HepG2 (cell line): ENCODE data around the gene GNL3. TPM values are rescaled to one million over a fixed set of nuclear protein-coding genes. Genes with fewer than 3 reads are reported as not detected.

Experiments used
- AHDC1 ChIP-seq: sonication (generic); formaldehyde crosslinking; IDR thresholded peaks from 2 replicates; pipeline ENCODE4 v1.5.1; 2020; ENCODE audit warnings: mild to moderate bottlenecking, missing genetic modification reagents, borderline replicate concordance
- ASH2L ChIP-seq: fragments of 300-600, 200-600 bp; sonication (generic); IDR thresholded peaks from 2 replicates; pipeline ENCODE4 v1.7.0; 2017; ENCODE audit warnings: low read depth, mild to moderate bottlenecking, moderate library complexity, mixed read lengths, low read length; ENCODE audit not compliant: insufficient read length
- DMTF1 ChIP-seq: sonication (generic); formaldehyde crosslinking; IDR thresholded peaks from 2 replicates; pipeline ENCODE4 v1.4.0; 2020; ENCODE audit warnings: mild to moderate bottlenecking, missing genetic modification reagents
- KAT8 ChIP-seq: IDR thresholded peaks from 2 replicates; pipeline ENCODE4 v1.6.1; 2016; ENCODE audit warnings: missing genetic modification reagents, missing compliant biosample characterization
- NFYB ChIP-seq: sonication (generic); formaldehyde crosslinking; IDR thresholded peaks from 2 replicates; pipeline ENCODE4 v1.4.0; 2020; ENCODE audit warnings: missing genetic modification reagents
- SOX13 ChIP-seq, 3 experiments: fragments of 450-650 bp in 1 of 3; sonication (generic) in 1 of 3; formaldehyde crosslinking in 1 of 3; IDR thresholded peaks in 2 of 3; conservative IDR thresholded peaks in 1 of 3; 2 replicates each; pipeline versions ENCODE4 v1.5.0 to v1.6.1; 2016 to 2020; ENCODE audit warnings: antibody characterized with exemption in 1 of 3, mild to moderate bottlenecking in 1 of 3, missing compliant biosample characterization in 1 of 3, missing genetic modification reagents in 1 of 3, moderate library complexity in 1 of 3
- ZNF124 ChIP-seq: sonication (generic); formaldehyde crosslinking; IDR thresholded peaks from 2 replicates; pipeline ENCODE4 v1.4.0; 2020; ENCODE audit warnings: missing genetic modification reagents
- ZNF44 ChIP-seq: sonication (generic); formaldehyde crosslinking; IDR thresholded peaks from 2 replicates; pipeline ENCODE4 v1.5.1; 2020; ENCODE audit warnings: mild to moderate bottlenecking, missing genetic modification reagents
- polyA plus RNA-seq, 8 experiments: library from polyadenylated mRNA; depleted of rRNA in 3 of 8; stranded (reverse) in 7 of 8; unstranded in 1 of 8; fragments of >200 nt; fragmentation: Illumina TruSeq in 4 of 8; extraction: Trizol in 4 of 8; gene quantifications; 2 replicates each; pipeline versions ENCODE4 v1.2.1 to v1.2.3, GENCODE V29; 2011 to 2016; ENCODE audit warnings: low read depth in 4 of 8, missing spikeins in 1 of 8, mixed read lengths in 1 of 8; ENCODE audit not compliant: insufficient read depth in 1 of 8
- total RNA-seq, 5 experiments: library from RNA; depleted of rRNA; stranded (reverse); fragments of >200 nt; fragmentation: Illumina TruSeq; extraction: Trizol; gene quantifications; 2 replicates each; pipeline ENCODE4 v1.2.3, GENCODE V29; 2016; ENCODE audit warnings: low read depth in 1 of 5
- TF ChIP-seq, protein P1 (sequence below): IDR thresholded peaks from 2 replicates; pipeline ENCODE4 v1.6.1; 2016; ENCODE audit warnings: missing biosample characterization, missing genetic modification reagents, low read depth
- TF ChIP-seq, protein P2 (sequence below): sonication (generic); formaldehyde crosslinking; IDR thresholded peaks from 2 replicates; pipeline ENCODE4 v1.4.0; 2020; ENCODE audit warnings: missing genetic modification reagents

Gene GNL3
- total and polyA plus RNA-seq, 2 of the 13 experiments (the other 11 are each of a cell fraction or from before 2014, with no cell fraction given) = 129 to 257 TPM

- TF ChIP-seq AHDC1 (CRISPR knock-in tag) (peak; percentile 22; the same call in 1 of the 2 replicates), ZNF44 (CRISPR knock-in tag) (no peak), ASH2L (peak; percentile 93), SOX13 (IDR thresholded peaks at IDR 0.05) (no peak; the same call in 1 of the 2 replicates), SOX13 (CRISPR knock-in tag; conservative IDR thresholded peaks at IDR 0.05 in 1 of 2, IDR thresholded peaks at IDR 0.05 in 1 of 2) (peak in 1 of 2 experiments; percentile 9; a peak in 1 of 4 replicates), ZNF124 (CRISPR knock-in tag) (no peak; the same call in 1 of the 2 replicates), NFYB (CRISPR knock-in tag) (no peak), KAT8 (CRISPR knock-in tag) (peak; percentile 95), DMTF1 (CRISPR knock-in tag) (no peak)
- TF ChIP-seq, protein P1, sequence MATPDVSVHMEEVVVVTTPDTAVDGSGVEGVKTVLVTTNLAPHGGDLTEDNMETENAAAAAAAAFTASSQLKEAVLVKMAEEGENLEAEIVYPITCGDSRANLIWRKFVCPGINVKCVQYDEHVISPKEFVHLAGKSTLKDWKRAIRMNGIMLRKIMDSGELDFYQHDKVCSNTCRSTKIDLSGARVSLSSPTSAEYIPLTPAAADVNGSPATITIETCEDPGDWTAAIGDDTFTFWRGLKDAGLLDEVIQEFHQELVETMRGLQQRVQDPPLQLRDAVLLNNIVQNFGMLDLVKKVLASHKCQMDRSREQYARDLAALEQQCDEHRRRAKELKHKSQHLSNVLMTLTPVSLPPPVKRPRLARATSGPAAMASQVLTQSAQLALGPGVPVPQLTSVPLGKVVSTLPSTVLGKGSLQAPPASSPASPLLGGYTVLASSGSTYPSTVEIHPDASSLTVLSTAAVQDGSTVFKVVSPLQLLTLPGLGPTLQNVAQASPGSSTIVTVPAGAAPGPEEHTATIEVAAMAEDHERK (CRISPR knock-in tag) = peak; percentile 39; the same call in 1 of the 2 replicates
- TF ChIP-seq, protein P2, sequence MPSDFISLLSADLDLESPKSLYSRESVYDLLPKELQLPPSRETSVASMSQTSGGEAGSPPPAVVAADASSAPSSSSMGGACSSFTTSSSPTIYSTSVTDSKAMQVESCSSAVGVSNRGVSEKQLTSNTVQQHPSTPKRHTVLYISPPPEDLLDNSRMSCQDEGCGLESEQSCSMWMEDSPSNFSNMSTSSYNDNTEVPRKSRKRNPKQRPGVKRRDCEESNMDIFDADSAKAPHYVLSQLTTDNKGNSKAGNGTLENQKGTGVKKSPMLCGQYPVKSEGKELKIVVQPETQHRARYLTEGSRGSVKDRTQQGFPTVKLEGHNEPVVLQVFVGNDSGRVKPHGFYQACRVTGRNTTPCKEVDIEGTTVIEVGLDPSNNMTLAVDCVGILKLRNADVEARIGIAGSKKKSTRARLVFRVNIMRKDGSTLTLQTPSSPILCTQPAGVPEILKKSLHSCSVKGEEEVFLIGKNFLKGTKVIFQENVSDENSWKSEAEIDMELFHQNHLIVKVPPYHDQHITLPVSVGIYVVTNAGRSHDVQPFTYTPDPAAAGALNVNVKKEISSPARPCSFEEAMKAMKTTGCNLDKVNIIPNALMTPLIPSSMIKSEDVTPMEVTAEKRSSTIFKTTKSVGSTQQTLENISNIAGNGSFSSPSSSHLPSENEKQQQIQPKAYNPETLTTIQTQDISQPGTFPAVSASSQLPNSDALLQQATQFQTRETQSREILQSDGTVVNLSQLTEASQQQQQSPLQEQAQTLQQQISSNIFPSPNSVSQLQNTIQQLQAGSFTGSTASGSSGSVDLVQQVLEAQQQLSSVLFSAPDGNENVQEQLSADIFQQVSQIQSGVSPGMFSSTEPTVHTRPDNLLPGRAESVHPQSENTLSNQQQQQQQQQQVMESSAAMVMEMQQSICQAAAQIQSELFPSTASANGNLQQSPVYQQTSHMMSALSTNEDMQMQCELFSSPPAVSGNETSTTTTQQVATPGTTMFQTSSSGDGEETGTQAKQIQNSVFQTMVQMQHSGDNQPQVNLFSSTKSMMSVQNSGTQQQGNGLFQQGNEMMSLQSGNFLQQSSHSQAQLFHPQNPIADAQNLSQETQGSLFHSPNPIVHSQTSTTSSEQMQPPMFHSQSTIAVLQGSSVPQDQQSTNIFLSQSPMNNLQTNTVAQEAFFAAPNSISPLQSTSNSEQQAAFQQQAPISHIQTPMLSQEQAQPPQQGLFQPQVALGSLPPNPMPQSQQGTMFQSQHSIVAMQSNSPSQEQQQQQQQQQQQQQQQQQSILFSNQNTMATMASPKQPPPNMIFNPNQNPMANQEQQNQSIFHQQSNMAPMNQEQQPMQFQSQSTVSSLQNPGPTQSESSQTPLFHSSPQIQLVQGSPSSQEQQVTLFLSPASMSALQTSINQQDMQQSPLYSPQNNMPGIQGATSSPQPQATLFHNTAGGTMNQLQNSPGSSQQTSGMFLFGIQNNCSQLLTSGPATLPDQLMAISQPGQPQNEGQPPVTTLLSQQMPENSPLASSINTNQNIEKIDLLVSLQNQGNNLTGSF (CRISPR knock-in tag) = peak; percentile 86
These were observed 20.2 kb downstream of the GNL3 start, which contains the start of the genes GLT8D1 and SPCS1 (continued) for GRCh38 chr3:52705688-52706686.
